Large intestine (tissue), 3 donors: ENCODE data around the gene C16orf74. TPM values are rescaled to one million over a fixed set of nuclear protein-coding genes. Genes with fewer than 3 reads are reported as not detected.

ENCODE experiments used
- DNase-seq, 2 donors: peaks; one replicate each; pipeline versions ENCODE4 v3.0.0 to v3.0.0-alpha.2; 2013
- H3K27ac ChIP-seq: one replicate; pipeline ENCODE4 v1.5.1; 2013; ENCODE audit warnings: low read length
- H3K27me3 ChIP-seq: 2 replicates; pipeline ENCODE4 v1.6.1; 2013; ENCODE audit warnings: low read length; ENCODE audit not compliant: control insufficient read depth, insufficient read depth
- H3K36me3 ChIP-seq: 2 replicates; pipeline ENCODE4 v1.6.1; 2013; ENCODE audit warnings: low read length; ENCODE audit not compliant: control insufficient read depth, insufficient read depth
- H3K4me1 ChIP-seq: one replicate; pipeline ENCODE4 v1.6.1; 2013; ENCODE audit warnings: low read length; ENCODE audit not compliant: control insufficient read depth, insufficient read depth
- H3K4me3 ChIP-seq: one replicate; pipeline ENCODE4 v1.5.1; 2013; ENCODE audit warnings: low read length
- H3K9me3 ChIP-seq: one replicate; pipeline ENCODE4 v1.6.1; 2013; ENCODE audit warnings: mild to moderate bottlenecking, low read depth, low read length, moderate library complexity; ENCODE audit not compliant: control insufficient read depth
- WGBS: methylation state at CpG from one replicate; pipeline ENCODE4 v1.1.5; 2013; ENCODE audit warnings: low lambda C conversion rate; ENCODE audit not compliant: insufficient coverage; 5-methylcytosine and 5-hydroxymethylcytosine counted together
- polyA plus RNA-seq: library from polyadenylated mRNA; unstranded; fragments of 120-200 nt; gene quantifications from one replicate; pipeline ENCODE4 v1.2.1, GENCODE V29; 2013

Gene C16orf74
- polyA plus RNA-seq, 1 donor = 6.6 TPM

GRCh38 chr16:85761861-85762260 lies 11.0 kb upstream of the C16orf74 start:
- no peaks in the 10 kb centered on the region for H3K4me1 ChIP-seq
- DNase-seq = no peak
- no CpG with 5 or more reads among the region's 6 CpGs for WGBS

GRCh38 chr16:85759631-85760419 lies 8.9 kb upstream of the C16orf74 start:
- no peaks in the 10 kb centered on the region for H3K36me3 ChIP-seq
- H3K27me3 ChIP-seq = peaks cover 16% of the 10 kb centered on the region
- no peak for DNase-seq
- H3K4me3 ChIP-seq = no peak overlapping the region
- no CpG with 5 or more reads among the region's 20 CpGs for WGBS
- H3K4me1 ChIP-seq = no peaks in the 10 kb centered on the region
- H3K9me3 ChIP-seq = no peaks in the 10 kb centered on the region
- no peak overlapping the region for H3K27ac ChIP-seq

More at GRCh38 chr16:85761861-85762260, 11.0 kb upstream of the C16orf74 start:
- Histone ChIP-seq H3K36me3 (no peaks in the 10 kb centered on the region), H3K27ac (no peak overlapping the region), H3K27me3 (peaks cover 28% of the 10 kb centered on the region), H3K4me3 (no peak overlapping the region), H3K9me3 (no peaks in the 10 kb centered on the region)

GRCh38 chr16:85759136-85759535 lies 8.2 kb upstream of the C16orf74 start:
- H3K27ac ChIP-seq = no peak overlapping the region
- no peak for DNase-seq
- no peaks in the 10 kb centered on the region for H3K9me3 ChIP-seq
- H3K36me3 ChIP-seq = no peaks in the 10 kb centered on the region
- H3K4me3 ChIP-seq = no peak overlapping the region
- peaks cover 20% of the 10 kb centered on the region for H3K27me3 ChIP-seq
- H3K4me1 ChIP-seq = no peaks in the 10 kb centered on the region
- WGBS = 34% methylated on average over 4 of the region's 16 CpGs

- H3K36me3 ChIP-seq = no peaks in the 10 kb centered on the region
- no peak overlapping the region for H3K27ac ChIP-seq
- no peaks in the 10 kb centered on the region for H3K9me3 ChIP-seq
- H3K4me1 ChIP-seq = peaks cover 8% of the 10 kb centered on the region
- H3K27me3 ChIP-seq = peaks cover 19% of the 10 kb centered on the region
- WGBS = no CpG with 5 or more reads among the region's 7 CpGs
- no peak overlapping the region for H3K4me3 ChIP-seq
- DNase-seq = no peak
These were observed 6.5 kb upstream of the C16orf74 start for GRCh38 chr16:85757341-85757822.

GRCh38 chr16:85755929-85756768 lies 5.3 kb upstream of the C16orf74 start:
- H3K9me3 ChIP-seq = no peaks in the 10 kb centered on the region
- peaks cover 31% of the 10 kb centered on the region for H3K27me3 ChIP-seq
- H3K4me1 ChIP-seq = peaks cover 11% of the 10 kb centered on the region
- no peak overlapping the region for H3K4me3 ChIP-seq
- WGBS = no CpG with 5 or more reads among the region's 25 CpGs
- no peak for DNase-seq
- no peak overlapping the region for H3K27ac ChIP-seq
- no peaks in the 10 kb centered on the region for H3K36me3 ChIP-seq

- peaks cover 41% of the 10 kb centered on the region for H3K27me3 ChIP-seq
- H3K4me3 ChIP-seq = no peak overlapping the region
- no peaks in the 10 kb centered on the region for H3K36me3 ChIP-seq
- H3K27ac ChIP-seq = no peak overlapping the region
- peaks cover 22% of the 10 kb centered on the region for H3K4me1 ChIP-seq
- no peak for DNase-seq
- no CpG with 5 or more reads among the region's 7 CpGs for WGBS
- H3K9me3 ChIP-seq = peaks cover 6% of the 10 kb centered on the region
These were observed 3.5 kb upstream of the C16orf74 start for GRCh38 chr16:85754413-85754812.

- H3K4me1 ChIP-seq = peaks cover 22% of the 10 kb centered on the region
- H3K36me3 ChIP-seq = no peaks in the 10 kb centered on the region
- WGBS = no CpG with 5 or more reads among the region's 7 CpGs
- no peak overlapping the region for H3K27ac ChIP-seq
- peaks cover 6% of the 10 kb centered on the region for H3K9me3 ChIP-seq
- H3K4me3 ChIP-seq = no peak overlapping the region
- DNase-seq = no peak
- peaks cover 40% of the 10 kb centered on the region for H3K27me3 ChIP-seq
These were observed 3.1 kb upstream of the C16orf74 start for GRCh38 chr16:85753976-85754375.

- no CpG with 5 or more reads among the region's 6 CpGs for WGBS
- no peak overlapping the region for H3K27ac ChIP-seq
- no peak for DNase-seq
These were observed 2.7 kb upstream of the C16orf74 start for GRCh38 chr16:85753559-85753958.

GRCh38 chr16:85752511-85753420 lies 1.9 kb upstream of the C16orf74 start:
- Histone ChIP-seq H3K9me3 (peaks cover 6% of the 10 kb centered on the region), H3K4me1 (peaks cover 22% of the 10 kb centered on the region), H3K27ac (no peak overlapping the region), H3K27me3 (peaks cover 37% of the 10 kb centered on the region), H3K36me3 (no peaks in the 10 kb centered on the region), H3K4me3 (no peak overlapping the region)
- WGBS = no CpG with 5 or more reads among the region's 21 CpGs
- peak; percentile 51 to 66 for DNase-seq

More at GRCh38 chr16:85753559-85753958, 2.7 kb upstream of the C16orf74 start:
- Histone ChIP-seq H3K27me3 (peaks cover 37% of the 10 kb centered on the region), H3K4me1 (peaks cover 22% of the 10 kb centered on the region), H3K36me3 (no peaks in the 10 kb centered on the region), H3K9me3 (peaks cover 6% of the 10 kb centered on the region), H3K4me3 (no peak overlapping the region)
